NCI-H748 treated with DMSO at 0.1 percent for 48 hours (cell line): ENCODE data around the gene NR1H3.
A peak's percentile ranks its signal among the peaks of the same experiment; 100 is the strongest.

Source experiments
- DNase-seq: peaks from one replicate; lab custom pipeline; 2025; lab: John Stamatoyannopoulos, UW

Gene NR1H3

DNA sequence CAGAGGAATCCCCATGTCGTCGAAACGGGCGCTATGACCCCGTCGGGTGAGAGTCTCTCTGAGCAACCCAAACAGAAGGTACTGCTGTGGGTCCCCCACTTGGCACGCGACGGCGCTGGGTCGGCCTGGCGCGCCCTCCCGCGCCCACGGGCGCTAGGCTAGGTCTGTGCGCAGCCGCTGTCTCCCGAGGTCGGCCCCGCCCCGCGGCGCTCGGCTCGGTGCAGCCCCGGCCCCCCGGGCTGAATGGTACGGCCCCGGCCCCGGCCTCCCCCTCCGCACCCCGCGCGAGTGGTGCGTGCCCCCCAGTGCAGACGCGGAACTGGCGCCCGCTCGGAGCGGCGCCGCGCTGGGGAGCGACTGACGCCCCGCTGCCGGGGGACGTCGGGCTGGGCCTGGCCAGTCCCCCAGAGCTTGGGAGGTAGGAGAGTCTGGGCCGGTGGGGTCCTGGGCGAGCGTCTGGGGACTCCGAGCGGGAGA lies 12.1 kb downstream of the NR1H3 start, which contains the start of gene MADD:
Gene MADD, plus strand, starts transcription at position 305 of the 477 bp plus-strand sequence.
- peak; percentile 71 for DNase-seq

DNA sequence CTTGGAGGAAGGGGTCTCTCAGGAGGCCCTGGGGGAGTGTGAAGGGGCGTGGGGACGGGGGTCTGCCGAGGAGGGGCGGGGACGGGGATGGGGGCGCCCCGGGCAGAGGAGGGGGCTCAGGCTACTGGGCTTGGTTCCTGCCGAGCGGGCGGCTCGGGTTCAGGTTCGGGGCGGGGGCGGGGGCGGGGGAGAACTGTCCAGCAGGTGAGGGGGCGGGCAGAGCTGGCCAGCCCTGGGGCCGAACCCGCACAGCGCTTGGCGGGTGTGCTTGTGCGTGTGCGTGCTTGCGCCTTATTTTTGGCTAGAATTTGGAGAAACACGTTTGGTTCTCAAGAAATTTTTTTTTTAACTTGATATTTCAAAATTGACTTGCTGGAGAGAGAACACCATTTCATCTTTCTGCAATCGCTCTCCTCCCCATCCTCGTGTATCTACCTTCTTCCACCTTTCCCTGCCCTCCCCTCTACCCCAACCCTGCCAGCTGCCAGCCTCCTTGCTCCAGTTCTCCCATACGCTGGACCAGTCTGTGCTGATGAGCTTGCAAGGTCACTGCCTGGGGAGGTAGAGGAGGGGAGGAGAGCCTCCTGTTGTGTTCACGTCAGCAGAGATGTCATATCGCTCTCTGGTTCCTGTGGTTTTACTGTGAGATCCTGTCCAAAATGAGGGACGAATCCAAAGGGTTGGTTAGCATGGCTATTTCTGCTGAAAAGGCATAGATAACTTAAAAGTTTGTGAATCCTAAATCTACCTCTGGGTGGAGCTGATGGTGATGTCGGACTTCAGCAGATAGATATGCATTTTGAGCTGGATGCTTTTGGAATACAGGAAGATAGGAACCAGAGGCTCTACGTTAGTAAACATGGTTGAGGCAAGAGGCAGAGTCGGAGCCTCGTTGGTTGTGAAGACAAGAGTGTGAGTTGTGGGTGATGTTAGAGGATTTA lies 12.8 kb downstream of the NR1H3 start:
- DNase-seq = peak; percentile 23

DNA sequence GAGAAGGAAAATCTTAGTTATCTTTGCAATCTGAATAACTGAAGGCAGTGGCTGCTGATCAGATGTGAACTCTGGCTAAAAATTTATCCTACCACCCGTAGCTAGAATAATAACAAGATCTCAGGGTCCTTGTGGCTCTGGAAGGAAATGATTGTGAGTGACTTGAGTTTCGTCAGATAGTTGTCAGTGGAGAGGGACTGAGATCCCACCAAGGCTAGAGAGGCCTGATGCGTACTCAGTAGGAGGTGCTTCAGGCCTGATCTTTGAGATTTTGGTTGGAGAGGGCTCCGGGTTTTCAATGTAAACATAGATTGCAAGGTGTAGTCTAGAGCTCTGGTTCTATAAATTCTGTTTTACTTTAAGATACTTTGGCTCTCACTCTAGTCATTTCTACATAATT lies 13.5 kb downstream of the NR1H3 start:
- DNase-seq = no peak

- DNase-seq = no peak
These were observed 14.3 kb downstream of the NR1H3 start for GRCh38 chr11:47271961-47272661.

DNA sequence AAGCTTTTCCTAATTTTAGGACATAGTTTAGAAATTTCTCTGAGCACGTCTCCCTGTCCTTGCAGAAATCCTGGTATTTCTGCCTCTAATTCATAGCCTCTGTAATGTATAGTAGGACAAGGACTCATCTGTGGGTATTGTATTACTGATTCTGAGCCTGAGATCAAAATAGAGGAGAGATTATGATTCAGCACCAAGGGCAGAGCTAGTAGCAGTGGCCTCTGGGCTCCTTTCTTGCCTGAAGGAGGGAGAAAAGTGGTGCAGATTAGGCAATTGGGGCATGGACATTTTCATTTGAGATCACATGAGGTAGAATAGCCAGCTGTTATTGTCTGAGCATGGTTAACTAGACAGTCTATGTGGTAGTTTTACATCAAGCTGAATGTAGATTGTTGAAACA lies 14.9 kb downstream of the NR1H3 start:
- no peak for DNase-seq

GRCh38 chr11:47274495-47275235 lies 16.9 kb downstream of the NR1H3 start:
- no peak for DNase-seq

- no peak for DNase-seq
These were observed 19.1 kb downstream of the NR1H3 start for GRCh38 chr11:47276923-47277322.

DNA sequence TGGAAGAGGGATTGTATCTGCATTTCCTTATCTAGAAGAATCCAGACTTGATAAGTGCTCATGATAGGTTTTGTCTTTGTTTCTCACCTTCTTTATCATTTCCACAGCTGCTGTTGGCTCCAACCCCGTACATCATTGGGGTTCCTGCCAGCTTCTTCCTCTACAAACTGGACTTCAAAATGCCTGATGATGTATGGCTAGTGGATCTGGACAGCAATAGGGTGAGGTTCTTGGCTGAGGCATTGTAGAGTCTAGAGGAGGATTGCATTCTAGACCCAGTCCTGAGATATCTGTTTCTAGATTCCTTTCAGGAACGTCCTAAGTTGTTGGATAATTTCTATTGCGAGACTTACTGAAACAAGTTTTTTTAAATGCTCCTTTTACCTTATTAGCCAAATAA lies 20.3 kb downstream of the NR1H3 start:
- DNase-seq = no peak

GRCh38 chr11:47278769-47279168 lies 21.0 kb downstream of the NR1H3 start:
- no peak for DNase-seq

GRCh38 chr11:47280099-47280498 lies 22.3 kb downstream of the NR1H3 start:
- no peak for DNase-seq

GRCh38 chr11:47280860-47281259 lies 23.1 kb downstream of the NR1H3 start:
- no peak for DNase-seq

DNA sequence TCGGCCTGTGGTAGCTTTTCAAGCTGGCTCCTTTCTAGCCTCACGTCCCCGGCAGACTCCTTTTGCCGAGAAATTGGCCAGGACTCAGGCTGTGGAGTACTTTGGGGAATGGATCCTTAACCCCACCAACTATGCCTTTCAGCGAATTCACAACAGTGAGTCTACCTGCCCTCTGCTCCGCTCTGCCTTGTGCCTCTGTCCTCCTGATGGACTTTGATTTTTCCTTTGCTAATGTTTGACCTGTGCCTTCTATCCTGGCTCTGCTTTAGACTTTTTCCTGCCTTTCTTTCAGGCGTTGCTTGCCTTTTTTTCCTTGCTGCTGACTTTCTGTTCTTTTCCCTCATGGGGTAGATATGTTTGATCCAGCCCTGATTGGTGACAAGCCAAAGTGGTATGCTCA lies 24.7 kb downstream of the NR1H3 start:
- DNase-seq = no peak

DNA sequence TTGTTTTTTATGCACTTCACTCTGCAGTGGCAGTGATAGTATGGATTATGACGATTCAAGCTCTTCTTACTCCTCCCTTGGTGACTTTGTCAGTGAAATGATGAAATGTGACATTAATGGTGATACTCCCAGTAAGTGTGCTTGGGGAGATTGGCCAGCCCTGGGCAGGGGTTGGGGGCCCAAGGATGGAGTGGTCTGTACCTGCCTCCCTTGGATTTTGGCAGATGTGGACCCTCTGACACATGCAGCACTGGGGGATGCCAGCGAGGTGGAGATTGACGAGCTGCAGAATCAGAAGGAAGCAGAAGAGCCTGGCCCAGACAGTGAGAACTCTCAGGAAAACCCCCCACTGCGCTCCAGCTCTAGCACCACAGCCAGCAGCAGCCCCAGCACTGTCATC lies 26.4 kb downstream of the NR1H3 start:
- DNase-seq = no peak

DNA sequence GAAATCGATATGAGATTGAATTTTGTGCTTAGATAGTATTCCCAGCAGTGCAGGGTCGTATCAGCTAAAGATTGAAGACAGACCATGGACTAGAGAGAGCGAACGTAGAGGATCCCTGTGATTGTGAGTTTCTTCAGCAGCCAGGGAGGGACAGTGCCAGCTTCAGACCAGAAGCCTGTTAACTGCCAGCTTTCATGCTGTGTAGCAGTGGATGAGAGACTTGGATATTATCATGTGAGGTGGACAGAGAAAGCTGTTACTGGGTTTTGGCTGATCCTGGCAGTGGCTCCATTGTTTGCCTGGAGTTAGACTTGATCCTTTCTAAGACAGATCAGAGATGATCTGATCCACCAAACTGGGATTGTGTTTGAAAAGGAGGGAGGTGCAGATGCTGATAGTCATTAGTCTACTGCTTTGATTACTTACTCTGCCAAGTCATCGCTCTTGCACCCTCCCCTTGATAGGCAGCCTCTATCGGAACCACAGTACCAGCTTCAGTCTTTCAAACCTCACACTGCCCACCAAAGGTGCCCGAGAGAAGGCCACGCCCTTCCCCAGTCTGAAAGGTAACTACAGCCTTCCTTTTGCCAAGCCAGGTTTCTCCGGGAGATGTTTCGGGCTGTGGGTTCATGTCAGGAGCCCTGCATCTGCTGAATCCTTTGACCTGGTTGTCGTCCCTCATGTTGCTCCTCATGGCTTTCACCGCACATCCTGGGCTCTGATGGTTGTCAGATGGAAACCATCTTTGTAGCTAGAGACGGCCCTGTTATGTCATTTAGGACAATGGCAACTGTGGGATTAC lies 28.4 kb downstream of the NR1H3 start:
- no peak for DNase-seq

GRCh38 chr11:47288066-47288465 lies 30.3 kb downstream of the NR1H3 start:
- DNase-seq = no peak

GRCh38 chr11:47289856-47290255 lies 32.1 kb downstream of the NR1H3 start:
- no peak for DNase-seq

DNA sequence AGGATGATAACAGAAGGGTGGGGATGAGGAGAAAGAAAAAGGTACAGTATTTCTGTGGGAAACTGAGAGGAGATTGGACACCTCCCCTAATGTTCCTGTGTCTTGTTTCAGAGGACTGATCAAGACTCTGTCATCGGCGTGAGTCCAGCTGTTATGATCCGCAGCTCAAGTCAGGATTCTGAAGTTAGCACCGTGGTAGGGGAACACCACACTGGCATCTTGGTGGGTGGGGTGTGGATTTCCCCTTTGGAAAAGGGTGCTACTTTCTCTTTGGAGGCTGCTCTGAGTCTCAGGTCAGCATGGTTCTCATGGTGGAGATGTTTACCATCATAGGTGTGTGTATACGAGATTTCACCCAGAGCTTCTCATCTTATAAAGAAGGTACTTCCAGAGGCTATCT lies 37.6 kb downstream of the NR1H3 start:
- no peak for DNase-seq

DNA sequence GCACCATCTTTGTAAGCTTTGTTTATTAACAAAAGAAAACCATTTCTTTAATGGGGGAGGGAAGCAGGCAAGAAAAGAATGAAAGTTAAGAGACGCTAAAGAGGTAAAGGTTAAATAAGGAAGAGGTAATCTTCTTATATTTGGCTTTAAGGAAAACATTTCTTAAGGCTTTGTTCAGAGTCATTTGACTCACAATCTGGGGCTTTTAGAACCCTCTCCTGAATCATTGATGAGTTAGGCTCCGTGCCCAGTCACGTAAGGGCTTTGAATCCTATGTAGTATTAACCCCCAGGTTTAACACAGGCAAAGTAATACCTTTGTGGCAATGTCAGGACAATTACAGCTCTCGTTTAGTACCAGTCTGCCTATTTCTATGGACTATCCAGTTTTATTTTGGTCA lies 38.2 kb downstream of the NR1H3 start:
- no peak for DNase-seq

- DNase-seq = no peak
These were observed 41.3 kb downstream of the NR1H3 start for GRCh38 chr11:47299078-47299477.

GRCh38 chr11:47302853-47303252 lies 45.1 kb downstream of the NR1H3 start:
- DNase-seq = no peak

- DNase-seq = no peak
These were observed 48.1 kb downstream of the NR1H3 start for GRCh38 chr11:47305734-47306483.
